ENCODE measurements around the gene UCN.
A peak's percentile ranks its signal among the peaks of the same experiment; 100 is the strongest.
"Not testable (repeated sequence)": the region's sequence is repeated elsewhere in the genome, so short reads cannot be mapped to it uniquely, and the experiment has no call there.

Gene UCN

GRCh38 chr2:27275211-27276150 is 32.8 kb downstream of the UCN start, which contains the start of gene DNAJC5G:
Gene DNAJC5G (plus strand): TSS chr2:27275433. CDS start chr2:27276729, 1,296 bp downstream.
- H3K27me3 ChIP-seq (ENCODE audit: control insufficient read depth, insufficient read depth, low read length) = peaks cover 10% of the 10 kb centered on the region
- no peak within 1 kb of the TSS for H3K9ac ChIP-seq (ENCODE audit: low read length)
- H3K4me3 ChIP-seq (ENCODE audit: low read length) = no peak within 1 kb of the TSS

GRCh38 chr2:27272537-27273522 is 35.4 kb downstream of the UCN start:
- not testable (repeated sequence) for H3K9ac ChIP-seq (ENCODE audit: low read length); H3K36me3 ChIP-seq (ENCODE audit: control insufficient read depth, insufficient read depth, low read length); H3K4me1 ChIP-seq (ENCODE audit: control insufficient read depth, insufficient read depth, low read length); H3K4me3 ChIP-seq (ENCODE audit: low read length); H3K9me3 ChIP-seq (ENCODE audit: control insufficient read depth, low read length)
- H3K27me3 ChIP-seq (ENCODE audit: control insufficient read depth, insufficient read depth, low read length) = peaks cover 22% of the 10 kb centered on the region

More at GRCh38 chr2:27275211-27276150, 32.8 kb downstream of the UCN start, which contains the start of gene DNAJC5G:
- Histone ChIP-seq H3K9me3 (ENCODE audit: control insufficient read depth, low read length) (no peaks in the 10 kb centered on the region), H3K36me3 (ENCODE audit: control insufficient read depth, insufficient read depth, low read length) (no peaks in the 10 kb centered on the region), H3K4me1 (ENCODE audit: control insufficient read depth, insufficient read depth, low read length) (no peaks in the 10 kb centered on the region)

GRCh38 chr2:27271631-27272340 is 36.5 kb downstream of the UCN start:
- no peaks in the 10 kb centered on the region for H3K9me3 ChIP-seq (ENCODE audit: control insufficient read depth, low read length)
- no peaks in the 10 kb centered on the region for H3K4me1 ChIP-seq (ENCODE audit: control insufficient read depth, insufficient read depth, low read length)
- H3K27me3 ChIP-seq (ENCODE audit: control insufficient read depth, insufficient read depth, low read length) = peaks cover 22% of the 10 kb centered on the region
- no peak overlapping the region for H3K4me3 ChIP-seq (ENCODE audit: low read length)
- H3K9ac ChIP-seq (ENCODE audit: low read length) = no peak overlapping the region
- H3K36me3 ChIP-seq (ENCODE audit: control insufficient read depth, insufficient read depth, low read length) = no peaks in the 10 kb centered on the region

GRCh38 chr2:27270670-27271069 is 37.6 kb downstream of the UCN start:
- Histone ChIP-seq H3K4me3 (ENCODE audit: low read length) (no peak overlapping the region), H3K9me3 (ENCODE audit: control insufficient read depth, low read length) (no peaks in the 10 kb centered on the region), H3K36me3 (ENCODE audit: control insufficient read depth, insufficient read depth, low read length) (no peaks in the 10 kb centered on the region), H3K9ac (ENCODE audit: low read length) (no peak overlapping the region), H3K27me3 (ENCODE audit: control insufficient read depth, insufficient read depth, low read length) (peaks cover 26% of the 10 kb centered on the region), H3K4me1 (ENCODE audit: control insufficient read depth, insufficient read depth, low read length) (no peaks in the 10 kb centered on the region)

GRCh38 chr2:27270131-27270530 is 38.1 kb downstream of the UCN start:
- no peak overlapping the region for H3K4me3 ChIP-seq (ENCODE audit: low read length)
- peaks cover 32% of the 10 kb centered on the region for H3K27me3 ChIP-seq (ENCODE audit: control insufficient read depth, insufficient read depth, low read length)
- H3K4me1 ChIP-seq (ENCODE audit: control insufficient read depth, insufficient read depth, low read length) = peaks cover 1% of the 10 kb centered on the region
- H3K9ac ChIP-seq (ENCODE audit: low read length) = no peak overlapping the region
- H3K36me3 ChIP-seq (ENCODE audit: control insufficient read depth, insufficient read depth, low read length) = no peaks in the 10 kb centered on the region
- no peaks in the 10 kb centered on the region for H3K9me3 ChIP-seq (ENCODE audit: control insufficient read depth, low read length)

GRCh38 chr2:27268296-27268695 is 39.9 kb downstream of the UCN start:
- H3K9me3 ChIP-seq (ENCODE audit: control insufficient read depth, low read length); H3K4me3 ChIP-seq (ENCODE audit: low read length); H3K36me3 ChIP-seq (ENCODE audit: control insufficient read depth, insufficient read depth, low read length); H3K9ac ChIP-seq (ENCODE audit: low read length): not testable (repeated sequence)
- peaks cover 19% of the 10 kb centered on the region for H3K4me1 ChIP-seq (ENCODE audit: control insufficient read depth, insufficient read depth, low read length)
- H3K27me3 ChIP-seq (ENCODE audit: control insufficient read depth, insufficient read depth, low read length) = peaks cover 50% of the 10 kb centered on the region

- no peaks in the 10 kb centered on the region for H3K36me3 ChIP-seq (ENCODE audit: control insufficient read depth, insufficient read depth, low read length)
- H3K9me3 ChIP-seq (ENCODE audit: control insufficient read depth, low read length) = no peaks in the 10 kb centered on the region
- peaks cover 30% of the 10 kb centered on the region for H3K4me1 ChIP-seq (ENCODE audit: control insufficient read depth, insufficient read depth, low read length)
- no peak overlapping the region for H3K4me3 ChIP-seq (ENCODE audit: low read length)
- peaks cover 68% of the 10 kb centered on the region for H3K27me3 ChIP-seq (ENCODE audit: control insufficient read depth, insufficient read depth, low read length)
- H3K9ac ChIP-seq (ENCODE audit: low read length) = no peak overlapping the region
Measured at GRCh38 chr2:27265536-27265870, 42.7 kb downstream of the UCN start.

- no peak overlapping the region for H3K9ac ChIP-seq (ENCODE audit: low read length)
- peaks cover 69% of the 10 kb centered on the region for H3K27me3 ChIP-seq (ENCODE audit: control insufficient read depth, insufficient read depth, low read length)
- H3K9me3 ChIP-seq (ENCODE audit: control insufficient read depth, low read length) = no peaks in the 10 kb centered on the region
- H3K4me3 ChIP-seq (ENCODE audit: low read length) = no peak overlapping the region
- no peaks in the 10 kb centered on the region for H3K36me3 ChIP-seq (ENCODE audit: control insufficient read depth, insufficient read depth, low read length)
- H3K4me1 ChIP-seq (ENCODE audit: control insufficient read depth, insufficient read depth, low read length) = peaks cover 30% of the 10 kb centered on the region
Measured at GRCh38 chr2:27264753-27265535, 43.3 kb downstream of the UCN start.

- Histone ChIP-seq H3K4me1 (ENCODE audit: control insufficient read depth, insufficient read depth, low read length) (peaks cover 30% of the 10 kb centered on the region), H3K36me3 (ENCODE audit: control insufficient read depth, insufficient read depth, low read length) (no peaks in the 10 kb centered on the region), H3K9ac (ENCODE audit: low read length) (no peak overlapping the region), H3K9me3 (ENCODE audit: control insufficient read depth, low read length) (no peaks in the 10 kb centered on the region), H3K27me3 (ENCODE audit: control insufficient read depth, insufficient read depth, low read length) (peaks cover 68% of the 10 kb centered on the region), H3K4me3 (ENCODE audit: low read length) (no peak overlapping the region)
Measured at GRCh38 chr2:27264253-27264752, 43.9 kb downstream of the UCN start.

- H3K9me3 ChIP-seq (ENCODE audit: control insufficient read depth, low read length) = no peaks in the 10 kb centered on the region
- H3K36me3 ChIP-seq (ENCODE audit: control insufficient read depth, insufficient read depth, low read length) = no peaks in the 10 kb centered on the region
- peaks cover 72% of the 10 kb centered on the region for H3K27me3 ChIP-seq (ENCODE audit: control insufficient read depth, insufficient read depth, low read length)
- H3K4me1 ChIP-seq (ENCODE audit: control insufficient read depth, insufficient read depth, low read length) = peaks cover 30% of the 10 kb centered on the region
- H3K4me3 ChIP-seq (ENCODE audit: low read length) = peak overlapping the region; percentile 19
- H3K9ac ChIP-seq (ENCODE audit: low read length) = no peak overlapping the region
Measured at GRCh38 chr2:27263287-27264252, 44.7 kb downstream of the UCN start.
